HG03103 (cell line): ENCODE results near the gene ZNF654.

Experiments
- ATAC-seq: cut with Tn5 transposase; IDR thresholded peaks from one replicate; pipeline ENCODE4 v1.9.1; 2021; ENCODE audit warnings: low read depth; ENCODE audit not compliant: unreplicated experiment

The ZNF654 gene

DNA sequence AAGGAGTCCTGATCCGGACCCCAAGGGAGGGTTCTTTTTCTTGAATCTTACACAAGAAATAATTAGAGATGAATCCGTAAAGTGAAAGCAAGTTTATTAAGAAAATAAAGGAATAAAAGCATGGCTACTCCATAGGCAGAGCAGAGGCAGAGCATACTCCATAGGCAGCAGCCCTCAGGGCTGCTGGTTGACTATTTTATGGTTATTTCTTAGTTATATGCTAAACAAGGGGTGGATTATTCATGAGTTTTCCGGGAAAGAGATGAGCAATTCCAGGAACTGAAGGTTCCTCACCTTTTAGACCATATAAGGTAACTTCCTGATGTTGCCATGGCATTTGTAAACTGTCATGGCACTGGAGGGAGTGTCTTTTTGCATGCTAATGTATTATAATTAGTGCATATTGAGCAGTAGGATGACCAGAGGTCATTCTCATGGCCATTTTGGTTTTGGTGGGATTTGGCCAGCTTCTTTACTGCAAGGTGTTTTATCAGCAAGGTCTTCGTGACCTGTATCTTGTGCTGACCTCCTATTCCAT is 132.9 kb downstream of the ZNF654 start:
- ATAC-seq, result no peak

GRCh38 chr3:88192631-88193030 is 133.6 kb downstream of the ZNF654 start:
- no peak for ATAC-seq
